Pulmonary artery endothelial cell (primary cell): ENCODE measurements around the gene TP53BP1. TPM values are rescaled to one million over a fixed set of nuclear protein-coding genes. Genes with fewer than 3 reads are reported as not detected.

Experiments
- DNase-seq: peaks from one replicate; pipeline ENCODE4 v3.0.0-alpha.2; 2011; ENCODE audit warnings: low read depth, low spot score
- total RNA-seq: library from RNA; depleted of rRNA; stranded (reverse); fragments of >200 nt; gene quantifications from 2 replicates; pipeline ENCODE4 v1.2.3, GENCODE V29; 2014

The TP53BP1 gene
- total RNA-seq, 1 donor from 2014 or later: 54.2 TPM

DNA sequence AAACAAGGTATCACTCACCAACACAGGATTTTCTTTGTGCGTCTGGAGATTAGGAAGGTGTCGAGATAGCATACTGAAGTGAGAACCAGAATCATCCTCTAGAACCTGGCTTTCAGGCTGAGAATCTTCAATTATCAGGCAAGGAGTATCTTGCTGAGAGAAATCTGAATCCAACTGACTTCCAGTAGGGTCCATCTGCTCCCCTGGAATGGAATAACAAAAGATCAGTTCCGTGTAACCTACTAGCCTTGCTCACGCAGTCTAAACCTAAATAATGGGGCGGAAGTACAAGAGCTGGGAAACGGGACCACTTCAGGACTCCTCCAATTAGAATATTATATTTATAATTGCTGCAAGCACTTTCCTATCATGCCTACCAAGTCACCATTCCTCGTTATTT, 690 bp downstream of the TP53BP1 start:
- DNase-seq: no peak

DNA sequence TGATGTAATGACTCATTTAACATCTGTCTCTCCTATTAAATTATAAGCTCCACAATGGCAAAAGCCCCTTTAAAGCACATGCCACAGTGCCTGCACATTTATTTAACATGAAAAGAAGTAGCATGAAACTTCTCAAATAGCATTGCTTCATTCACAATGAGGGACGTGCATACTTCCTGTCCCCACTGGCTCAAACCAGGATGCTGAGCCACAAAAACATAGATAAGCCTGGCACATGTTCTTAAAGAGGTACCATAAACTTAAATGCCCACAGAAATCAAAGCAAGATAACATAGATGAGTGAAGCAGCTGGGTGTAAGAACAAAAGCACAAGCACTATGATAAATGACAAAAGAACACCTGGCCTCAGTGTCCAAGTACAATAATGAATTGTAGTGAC, 3.8 kb downstream of the TP53BP1 start:
- no peak for DNase-seq

DNA sequence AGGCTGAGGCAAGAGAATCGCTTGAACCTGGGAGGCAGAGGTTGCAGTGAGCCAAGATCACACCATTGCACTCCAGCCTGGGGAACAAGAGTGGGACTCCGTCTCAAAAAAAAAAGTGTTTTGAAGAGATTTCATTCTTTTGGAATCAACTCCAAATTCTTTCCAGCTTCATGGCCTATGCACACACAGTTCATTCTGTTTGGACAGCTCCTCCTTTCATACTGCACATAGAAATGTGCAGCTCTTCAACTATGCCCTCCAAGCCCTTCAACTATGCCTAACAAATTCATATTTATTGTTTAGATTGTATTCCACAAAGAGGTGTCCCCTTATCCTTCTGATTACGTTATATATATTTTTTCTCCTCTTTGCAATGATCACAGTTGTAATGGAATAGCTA, 4.2 kb downstream of the TP53BP1 start:
- DNase-seq: no peak

DNA sequence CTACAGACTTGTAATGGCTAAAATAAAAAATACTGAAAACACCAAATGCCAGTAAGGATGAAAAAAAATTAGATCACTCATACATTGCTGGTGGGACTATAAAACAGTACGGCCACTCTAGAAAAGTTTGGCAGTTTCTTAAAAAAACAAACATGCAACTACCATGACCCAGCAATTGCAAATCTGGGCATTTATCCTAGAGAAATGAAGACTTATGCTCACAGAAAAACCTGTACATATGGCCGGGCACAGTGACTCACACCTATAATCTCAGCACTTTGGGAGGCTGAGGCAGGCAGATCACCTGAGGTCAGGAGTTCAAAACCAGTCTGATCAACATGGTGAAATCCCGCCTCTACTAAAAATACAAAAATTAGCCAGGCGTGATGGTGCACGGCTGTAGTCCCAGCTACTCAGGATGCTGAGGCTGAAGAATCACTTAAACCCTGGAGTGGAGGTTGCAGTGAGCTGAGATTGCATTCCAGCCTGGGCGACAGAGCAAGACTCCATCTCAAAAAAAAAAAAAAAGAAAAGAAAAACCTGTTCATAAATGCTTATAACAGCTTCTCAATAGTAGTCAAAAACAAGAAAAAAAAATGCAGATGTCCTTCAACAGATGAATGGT, 5.6 kb downstream of the TP53BP1 start:
- DNase-seq: no peak

DNA sequence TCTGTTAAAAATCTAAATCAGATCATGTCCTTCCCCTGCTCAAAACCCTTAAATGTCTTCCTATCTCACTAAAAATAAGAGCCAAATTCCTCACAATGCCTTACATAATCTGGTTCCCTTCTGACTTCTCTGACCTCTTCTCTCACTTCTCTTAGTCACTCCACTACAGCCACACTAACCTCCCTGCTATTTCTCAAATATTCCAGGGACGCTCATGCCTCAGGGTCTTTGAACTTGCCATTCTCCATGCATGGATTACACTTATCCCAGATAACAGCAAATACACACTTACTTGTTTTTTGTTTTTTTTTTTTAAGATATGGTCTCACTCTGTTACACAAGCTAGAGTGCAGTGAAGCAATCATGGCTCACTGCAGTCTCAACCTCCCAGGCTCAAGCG, 8.5 kb downstream of the TP53BP1 start:
- no peak for DNase-seq

DNA sequence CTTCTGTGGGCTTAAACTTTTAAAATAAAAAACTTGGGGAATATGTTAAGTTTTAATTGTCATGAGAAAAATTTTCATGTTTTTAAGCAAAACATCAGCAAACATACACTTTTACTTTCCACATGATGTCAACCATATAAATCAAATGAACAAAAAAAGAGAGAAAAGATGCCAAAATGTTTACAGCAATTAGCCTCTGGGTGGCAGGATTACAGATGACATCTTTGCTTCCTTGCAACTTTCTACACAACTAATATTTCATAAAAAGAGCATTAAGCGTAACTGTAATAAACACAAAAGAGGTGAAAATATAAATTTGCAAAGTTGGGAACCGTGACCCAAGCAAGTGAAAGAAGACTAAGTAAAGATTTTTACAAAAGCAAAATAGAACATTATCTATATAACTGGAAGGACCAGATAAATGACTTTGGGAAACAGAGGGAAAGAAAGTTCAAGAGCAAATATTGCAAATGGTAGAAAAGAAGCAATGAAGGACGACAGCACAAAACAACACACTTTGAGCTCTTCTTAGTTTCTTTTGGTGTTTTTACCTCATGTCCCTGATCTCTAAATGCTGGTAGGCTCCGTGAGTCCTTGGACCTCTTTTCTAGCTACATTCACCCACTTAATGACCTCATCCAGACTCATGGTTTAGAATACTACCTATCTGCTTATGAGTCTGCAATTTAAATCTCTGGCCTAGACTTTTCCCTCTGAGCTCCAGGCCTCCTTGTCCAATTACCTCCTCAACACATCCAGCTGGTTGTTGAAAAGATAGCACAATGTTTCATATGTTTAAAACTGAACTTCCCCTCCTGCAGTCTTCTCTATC, 9.4 kb downstream of the TP53BP1 start:
- DNase-seq: no peak

DNA sequence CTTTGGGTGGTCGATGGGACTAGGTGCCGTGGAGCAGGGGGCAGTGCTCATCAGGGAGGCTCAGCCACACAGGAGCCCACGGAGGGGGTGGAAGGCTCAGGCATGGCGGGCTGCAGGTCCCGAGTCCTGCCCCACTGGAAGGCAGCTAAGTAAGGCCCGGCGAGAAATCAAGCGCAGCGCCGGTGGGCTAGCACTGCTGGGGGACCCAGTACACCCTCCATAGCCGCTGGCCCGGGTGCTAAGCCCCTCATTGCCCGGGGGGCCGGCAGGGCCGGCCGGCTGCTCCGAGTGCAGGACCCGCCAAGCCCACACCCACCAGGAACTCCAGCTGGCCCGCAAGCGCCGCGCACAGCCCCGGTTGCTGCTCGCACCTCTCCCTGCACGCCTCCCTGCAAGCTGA, 19.1 kb downstream of the TP53BP1 start:
- no peak for DNase-seq

DNA sequence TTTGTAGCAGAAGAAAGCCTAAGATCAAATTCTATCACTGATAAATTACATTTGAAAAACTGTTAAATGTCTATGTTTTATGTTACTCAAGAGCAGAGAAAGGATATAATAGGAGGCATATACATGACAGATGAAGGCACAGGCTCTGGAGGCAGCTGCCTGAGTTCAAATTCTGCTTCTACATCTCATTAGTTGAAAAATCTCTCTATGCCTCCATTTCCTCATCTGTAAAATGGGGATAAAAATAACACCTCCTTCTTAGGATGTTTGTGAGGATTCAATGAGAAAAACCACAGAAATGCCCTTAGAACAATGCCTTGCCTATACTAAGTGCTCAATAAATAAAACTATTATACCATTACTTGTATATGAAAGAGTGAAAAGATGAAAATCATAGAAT, 21.0 kb downstream of the TP53BP1 start:
- no peak for DNase-seq

DNA sequence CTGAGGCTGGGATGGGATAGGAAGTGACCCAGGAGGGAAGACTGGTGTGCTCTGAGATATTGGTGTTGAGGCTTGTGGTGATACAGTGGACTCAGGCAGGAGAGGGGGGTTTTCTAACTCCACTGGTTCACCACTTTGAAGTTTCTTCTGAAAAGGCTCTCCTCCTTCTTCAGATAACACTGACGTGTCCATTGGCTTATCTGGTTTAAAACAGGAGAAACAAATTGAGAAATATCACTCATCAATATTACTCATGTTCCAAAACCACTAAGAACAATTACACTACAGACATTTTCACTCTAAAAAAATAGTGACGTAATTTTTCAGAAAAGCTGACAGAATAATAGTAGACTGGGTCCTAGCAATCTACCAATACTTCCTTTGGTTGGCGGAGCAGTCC, 23.1 kb downstream of the TP53BP1 start:
- DNase-seq: no peak

DNA sequence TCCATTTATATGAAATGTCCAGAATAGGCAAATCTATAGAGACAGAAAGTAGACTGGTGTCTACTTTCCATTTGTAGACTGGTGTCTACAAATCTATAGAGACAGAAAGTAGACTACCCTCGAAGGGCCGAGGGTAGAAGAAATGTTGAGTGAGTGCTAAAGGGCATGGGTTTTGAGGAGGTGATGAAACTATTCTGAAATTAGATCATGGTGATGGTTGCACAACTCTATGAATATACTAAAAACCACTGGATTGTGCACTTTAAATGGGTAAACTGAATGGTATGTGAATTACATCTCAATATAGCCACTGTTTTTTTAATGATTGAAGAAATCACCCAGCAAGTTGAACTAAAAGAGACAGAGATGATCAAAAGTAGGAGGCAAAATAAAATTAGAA, 27.9 kb downstream of the TP53BP1 start:
- DNase-seq: no peak

DNA sequence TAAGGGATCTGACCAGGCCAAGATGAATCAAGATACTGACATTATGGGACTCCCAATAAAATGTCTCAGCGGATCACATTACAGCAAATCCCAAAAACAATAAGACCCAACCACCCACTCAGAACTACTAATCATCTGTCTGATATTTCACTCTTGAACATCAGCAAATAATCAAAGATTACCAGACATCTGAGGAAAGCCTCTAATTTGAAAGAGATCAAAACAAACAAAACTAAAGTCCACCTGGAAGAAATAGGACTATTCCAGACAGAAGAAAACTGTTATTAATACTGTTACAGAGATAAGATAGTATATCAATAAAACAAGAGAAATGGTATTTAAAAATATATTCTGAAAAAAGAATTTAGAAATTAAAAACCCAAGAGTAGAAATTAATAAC, 29.0 kb downstream of the TP53BP1 start:
- DNase-seq: no peak

DNA sequence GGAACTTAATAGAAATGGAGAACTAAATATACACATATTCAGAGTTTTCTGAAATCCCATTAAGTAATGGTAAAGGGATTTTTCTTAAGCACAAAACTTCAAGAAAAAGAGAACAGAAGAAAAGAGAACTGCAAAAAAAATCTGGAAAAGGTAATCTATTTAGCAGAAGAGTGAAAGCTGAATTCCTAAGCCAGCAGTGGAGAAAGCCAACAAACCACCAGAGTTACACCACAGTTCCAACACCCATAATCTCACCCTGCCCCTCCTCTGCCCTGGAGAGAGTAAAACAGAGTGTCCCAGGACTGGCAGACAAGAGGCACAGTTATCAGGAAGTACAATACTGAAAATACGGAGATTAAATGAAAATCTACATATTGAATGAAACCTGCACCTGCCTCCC, 29.4 kb downstream of the TP53BP1 start:
- DNase-seq: no peak

DNA sequence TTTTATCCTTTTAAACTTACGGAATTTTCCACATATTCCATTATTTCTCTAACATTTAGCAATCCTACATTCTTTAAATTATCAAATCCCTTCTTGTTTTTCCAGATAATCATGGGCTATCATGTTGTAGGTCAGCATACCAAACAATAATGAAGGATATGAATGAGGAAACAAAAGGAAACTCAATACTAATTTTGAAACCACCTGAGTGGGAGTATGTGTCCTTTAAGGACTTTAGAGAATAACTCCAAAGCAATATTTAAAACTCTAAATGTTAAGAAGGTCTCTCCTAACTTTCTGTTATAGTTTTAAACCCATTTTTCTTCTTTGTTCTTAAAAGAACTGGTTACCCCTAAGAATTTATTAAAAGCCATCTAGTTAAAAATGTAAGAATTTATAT, 43.0 kb downstream of the TP53BP1 start:
- no peak for DNase-seq

DNA sequence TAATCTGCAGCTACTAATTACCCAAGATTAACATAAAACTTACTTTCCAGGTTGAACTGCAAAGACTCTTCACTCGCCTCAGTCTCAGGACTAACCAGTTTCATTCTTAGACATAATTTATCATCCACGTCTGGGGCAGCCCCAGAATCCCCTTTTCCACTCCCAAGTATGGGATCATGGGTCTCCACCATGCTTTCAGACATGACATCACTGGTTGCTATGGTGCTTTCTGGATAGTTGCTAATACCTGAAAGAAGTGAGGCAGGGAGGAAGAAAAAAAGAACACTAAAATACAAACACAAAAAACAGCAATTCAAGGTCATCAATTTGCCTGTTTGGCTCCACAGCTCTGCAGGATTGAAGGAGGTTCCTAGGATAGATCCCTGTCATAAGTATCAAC, 46.6 kb downstream of the TP53BP1 start:
- DNase-seq: no peak

DNA sequence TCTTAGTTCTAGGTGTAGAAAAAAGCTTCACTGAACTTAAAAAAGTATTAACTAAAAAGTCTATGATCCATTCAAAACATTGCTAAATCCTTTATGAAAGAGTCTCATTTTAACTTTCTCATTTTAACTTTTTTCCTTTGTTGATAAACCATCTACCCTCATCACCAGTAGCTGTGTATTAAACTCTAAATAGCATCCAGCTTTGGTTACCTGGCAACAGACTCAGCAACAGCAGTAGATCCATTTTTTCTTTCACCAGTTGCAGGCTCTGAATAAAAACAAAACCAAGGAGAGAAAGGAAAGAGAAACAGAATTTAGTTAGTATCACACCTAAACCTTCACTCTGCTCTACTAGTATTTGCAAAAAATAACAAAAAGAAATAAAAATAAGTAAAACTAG, 51.6 kb downstream of the TP53BP1 start:
- DNase-seq: no peak

DNA sequence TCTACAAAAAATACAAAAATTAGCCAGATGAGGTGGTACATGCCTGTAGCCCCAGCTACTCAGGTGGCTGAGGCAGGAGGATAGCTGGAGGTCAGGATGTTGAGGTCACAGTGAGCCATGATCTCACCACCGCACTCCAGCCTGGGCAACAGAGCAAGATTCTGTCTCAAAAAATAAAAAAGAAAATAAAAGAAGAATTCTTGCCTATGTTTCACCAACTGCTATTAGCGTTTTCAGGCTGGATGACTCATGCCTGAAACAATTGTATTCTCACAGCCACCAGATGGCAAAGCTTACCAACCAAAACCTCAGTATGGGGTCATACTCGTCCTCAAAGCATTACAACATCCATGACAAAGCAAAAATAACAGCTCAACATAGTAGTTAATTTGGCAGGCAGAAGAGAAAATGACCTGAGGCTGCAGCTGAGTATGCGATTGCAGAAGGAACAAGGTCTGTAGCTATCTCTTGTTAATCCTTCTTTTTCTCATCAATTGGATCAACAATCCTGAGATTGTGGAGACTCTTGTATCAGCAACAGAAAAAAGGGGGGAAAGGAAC, 52.2 kb downstream of the TP53BP1 start:
- peak; percentile 85 for DNase-seq

DNA sequence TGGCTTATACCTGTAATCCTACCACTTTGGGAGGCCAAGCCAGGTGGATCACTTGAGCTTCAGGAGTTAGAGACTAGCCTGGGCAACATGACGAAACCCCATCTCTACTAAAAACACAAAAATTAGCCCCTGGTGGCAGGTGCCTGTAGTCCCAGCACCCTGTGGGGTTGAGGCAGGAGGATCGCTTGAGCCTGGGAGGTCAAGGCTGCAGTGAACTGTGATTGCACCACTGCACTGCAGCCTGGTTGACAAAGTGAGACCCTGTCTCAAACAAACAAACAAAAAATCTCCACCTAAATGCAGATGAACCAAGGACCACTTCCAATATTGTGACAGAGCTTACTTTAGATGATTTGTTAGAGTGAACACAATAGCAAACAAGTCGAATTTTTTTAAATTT, 53.7 kb downstream of the TP53BP1 start:
- DNase-seq: no peak

DNA sequence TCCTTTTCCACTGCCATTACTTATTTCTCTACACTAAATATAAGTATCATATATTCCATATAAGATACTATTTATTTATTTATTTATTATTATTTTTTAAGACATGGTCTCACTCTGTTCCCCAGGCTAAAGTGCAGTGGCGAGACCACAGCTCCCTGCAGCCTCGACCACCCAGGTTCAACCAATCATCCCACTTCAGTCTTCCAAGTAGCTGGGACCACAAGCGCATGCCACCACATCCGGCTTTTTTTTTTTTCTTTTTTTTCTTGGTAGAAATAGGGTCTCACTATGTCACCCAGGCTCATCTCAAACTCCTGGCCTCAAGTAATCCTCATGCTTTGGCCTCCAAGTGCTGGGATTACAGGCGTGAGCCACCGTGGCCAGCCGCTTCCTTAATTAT, 56.6 kb downstream of the TP53BP1 start:
- DNase-seq: no peak

DNA sequence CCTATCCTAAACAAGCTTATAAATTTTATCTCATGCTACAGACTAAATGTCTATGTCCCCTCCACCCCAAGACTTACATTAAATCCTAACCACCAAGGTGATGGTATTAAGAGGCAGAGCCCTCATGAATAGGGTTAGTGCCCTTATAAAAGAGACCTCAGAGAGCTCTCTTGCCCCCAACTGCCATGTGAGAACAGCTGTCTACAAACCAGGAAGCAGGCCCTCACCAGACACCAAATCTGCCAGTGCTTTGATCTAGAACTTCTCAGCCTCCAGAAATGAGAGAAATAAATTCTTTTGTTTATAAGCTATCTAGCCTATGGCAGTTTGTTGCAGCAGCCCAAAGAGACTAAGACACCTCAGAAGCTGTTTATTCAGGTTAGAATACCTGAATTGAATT, 58.5 kb downstream of the TP53BP1 start:
- no peak for DNase-seq

DNA sequence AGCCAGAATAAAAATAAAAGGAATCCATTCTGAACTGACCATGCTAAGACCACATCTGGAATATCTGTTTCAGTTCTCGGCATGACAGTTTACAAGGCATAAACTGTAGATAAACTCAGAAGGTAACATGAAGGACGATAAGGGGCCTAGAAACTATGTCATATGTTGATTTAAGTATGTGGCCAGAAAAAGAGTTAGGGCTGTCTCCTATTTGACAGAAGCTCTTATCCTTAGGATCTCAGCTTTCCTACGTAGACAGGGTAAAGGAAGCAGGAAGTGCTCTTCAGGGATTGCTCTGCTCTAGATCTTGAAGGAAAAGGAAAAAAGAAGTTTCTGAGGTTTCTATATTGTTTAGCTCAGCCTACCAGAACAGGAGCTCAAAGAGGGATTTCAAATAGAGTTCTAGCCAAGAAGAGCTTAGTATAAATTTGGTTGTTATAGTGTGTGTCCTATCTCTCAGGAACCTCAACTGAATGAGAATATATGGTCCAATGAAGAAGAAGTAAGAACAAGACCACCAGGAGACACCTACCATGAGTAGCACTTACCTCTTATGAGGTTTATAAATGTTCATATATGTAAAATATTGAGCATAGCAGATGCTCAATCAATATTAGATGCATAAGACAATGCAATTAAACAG, 59.2 kb downstream of the TP53BP1 start:
- DNase-seq: no peak

DNA sequence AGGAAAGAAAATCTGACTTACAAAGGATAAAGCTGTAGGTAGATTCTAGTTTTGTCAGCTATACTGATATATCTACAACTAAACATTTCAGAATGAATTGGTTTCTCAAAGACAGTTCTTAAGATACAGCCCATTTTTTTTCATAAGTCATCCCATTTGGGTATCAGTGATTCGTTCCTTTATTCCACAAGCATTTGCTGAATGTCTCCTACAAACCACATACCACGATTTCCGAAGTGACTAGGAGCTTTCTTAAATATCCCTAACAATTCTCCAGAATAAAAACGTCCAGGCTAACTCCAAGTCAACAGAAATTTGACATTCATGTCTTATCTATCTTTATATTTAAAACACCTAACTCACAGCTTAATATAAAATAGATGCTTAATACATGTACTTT, 59.8 kb downstream of the TP53BP1 start:
- DNase-seq: no peak

DNA sequence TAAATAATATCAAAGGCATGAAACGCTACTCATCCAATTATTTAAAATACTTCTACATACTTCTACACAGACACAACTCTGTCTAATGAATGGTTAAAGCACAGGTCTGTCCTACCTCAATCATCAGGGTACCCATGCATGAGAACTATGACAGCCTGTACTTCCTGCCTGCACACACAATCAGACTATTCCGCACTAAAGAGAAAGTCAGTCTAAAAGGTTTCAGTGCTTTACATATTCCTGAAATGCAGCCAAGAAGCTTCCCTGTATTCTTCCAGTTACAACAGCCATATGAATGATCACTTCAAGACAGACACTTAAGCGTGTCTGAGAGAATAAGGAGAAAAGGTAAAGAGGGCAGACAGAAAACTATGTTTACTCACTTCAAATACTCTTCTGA, 63.3 kb downstream of the TP53BP1 start:
- no peak for DNase-seq

DNA sequence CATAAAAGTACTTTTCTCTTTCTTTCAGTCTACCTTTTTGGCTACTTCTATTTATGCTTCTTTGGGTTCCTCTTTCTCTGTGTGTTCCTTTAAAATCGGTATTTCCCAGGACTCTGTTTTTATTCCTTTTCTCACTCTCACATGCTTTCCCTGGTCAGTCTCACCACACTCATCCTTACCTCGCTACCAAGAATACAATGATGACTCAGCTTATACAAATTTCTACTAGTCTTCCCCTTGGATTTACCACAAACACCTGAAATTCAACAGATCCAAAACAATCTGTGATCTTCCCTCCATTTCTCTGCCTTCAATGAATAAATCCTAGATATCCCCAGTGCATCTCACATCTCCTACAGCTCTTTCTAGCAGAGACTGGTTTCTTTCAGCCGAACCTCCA, 69.2 kb downstream of the TP53BP1 start:
- no peak for DNase-seq
